SK-N-SH (cell line): ENCODE results near the gene ABCB1. TPM values are rescaled to one million over a fixed set of nuclear protein-coding genes. Genes with fewer than 3 reads are reported as not detected.

Experiments
- CTCF ChIA-PET: fragments of 300-600, 350-600 bp; formaldehyde crosslinking; extraction: SDS; loops from one replicate; lab custom pipeline; 2021; lab: Yijun Ruan, JAX
- POLR2A ChIA-PET: fragments of 350-600 bp; sonication (Branson Sonifier 250); formaldehyde crosslinking; extraction: SDS; loops from one replicate; lab custom pipeline; 2020; ENCODE audit warnings: antibody characterized with exemption, inconsistent platforms; lab: Yijun Ruan, JAX
- DNase-seq: peaks from one replicate; pipeline ENCODE4 v3.0.0; 2012
- H2AFZ ChIP-seq: fragments of 200-600 bp; sonication (generic); 2 replicates; pipeline ENCODE4 v1.8.1; 2016; ENCODE audit warnings: antibody characterized with exemption, mild to moderate bottlenecking, low read depth
- H3F3A ChIP-seq: fragments of 200-600 bp; sonication (generic); replicated peaks from 2 replicates; pipeline ENCODE3; 2016; ENCODE audit warnings: antibody characterized with exemption, mild to moderate bottlenecking; ENCODE audit not compliant: insufficient read depth
- H3K27ac ChIP-seq, 2 experiments: fragments of 200-500 bp in 1 of 2; fragments of 200-600 bp in 1 of 2; sonication (Bioruptor generic) in 1 of 2; sonication (generic), shearing (Covaris generic) in 1 of 2; 2 replicates each; pipeline versions ENCODE4 v1.5.1 to v1.6.1; 2014 to 2016; ENCODE audit warnings: low read depth in 2 of 2, inconsistent platforms in 1 of 2, low read length in 1 of 2, mild to moderate bottlenecking in 1 of 2, mixed read lengths in 1 of 2
- H3K27me3 ChIP-seq: fragments of 200-600 bp; sonication (generic), shearing (Covaris generic); 2 replicates; pipeline ENCODE4 v1.6.1; 2016; ENCODE audit warnings: mixed run types; ENCODE audit not compliant: insufficient read depth
- H3K36me3 ChIP-seq, 2 experiments: fragments of 200-500 bp in 1 of 2; fragments of 200-600 bp in 1 of 2; sonication (Bioruptor generic) in 1 of 2; sonication (generic) in 1 of 2; replicated peaks in 1 of 2; 2 replicates each; pipeline versions ENCODE3 to v1.5.1; 2014 to 2016; ENCODE audit warnings: low read length in 1 of 2, mild to moderate bottlenecking in 1 of 2; ENCODE audit not compliant: insufficient read depth in 2 of 2, control insufficient read depth in 1 of 2
- H3K4me1 ChIP-seq, 2 experiments: fragments of 200-500 bp in 1 of 2; fragments of 200-600 bp in 1 of 2; sonication (Bioruptor generic) in 1 of 2; sonication (generic), shearing (Covaris generic) in 1 of 2; 2 replicates each; pipeline versions ENCODE4 v1.5.1 to v1.6.1; 2014 to 2016; ENCODE audit warnings: low read depth in 1 of 2, low read length in 1 of 2, mixed run types in 1 of 2; ENCODE audit not compliant: insufficient read depth in 2 of 2, control insufficient read depth in 1 of 2
- H3K4me2 ChIP-seq: fragments of 200-600 bp; sonication (generic), shearing (Covaris generic); 2 replicates; pipeline ENCODE4 v1.6.1; 2017; ENCODE audit warnings: mixed run types
- H3K4me3 ChIP-seq, 2 experiments: fragments of 200-500 bp in 1 of 2; fragments of 200-600 bp in 1 of 2; sonication (Bioruptor generic) in 1 of 2; sonication (generic), shearing (Covaris generic) in 1 of 2; 2 replicates each; pipeline versions ENCODE4 v1.5.1 to v1.8.1; 2014 to 2016; ENCODE audit warnings: low read depth in 2 of 2, inconsistent platforms in 1 of 2, low read length in 1 of 2, mild to moderate bottlenecking in 1 of 2, mixed read lengths in 1 of 2, moderate library complexity in 1 of 2
- H3K79me2 ChIP-seq: fragments of 200-600 bp; sonication (generic); 2 replicates; pipeline ENCODE4 v1.8.1; 2017; ENCODE audit warnings: mild to moderate bottlenecking; ENCODE audit not compliant: insufficient read depth
- H3K9ac ChIP-seq: fragments of 200-600 bp; sonication (generic); 2 replicates; pipeline ENCODE4 v1.6.1; 2017; ENCODE audit warnings: mixed run types
- H3K9me2 ChIP-seq: fragments of 200-600 bp; sonication (generic); 2 replicates; pipeline ENCODE4 v1.6.1; 2017; ENCODE audit warnings: mixed run types
- H3K9me3 ChIP-seq: fragments of 200-600 bp; sonication (generic); 2 replicates; pipeline ENCODE4 v1.6.1; 2017; ENCODE audit warnings: mixed run types, mild to moderate bottlenecking, moderate library complexity
- H4K20me1 ChIP-seq: fragments of 200-600 bp; sonication (generic); 2 replicates; pipeline ENCODE4 v1.6.1; 2017; ENCODE audit warnings: mild to moderate bottlenecking, mixed run types; ENCODE audit not compliant: insufficient read depth
- ELF1 ChIP-seq: IDR thresholded peaks from 2 replicates; pipeline ENCODE4 v1.4.0; 2012
- EZH2phosphoT487 ChIP-seq: fragments of 200-600 bp; sonication (generic); IDR thresholded peaks from 2 replicates; pipeline ENCODE4 v1.6.1; 2017; ENCODE audit warnings: low read depth, mixed run types, mild to moderate bottlenecking, antibody characterized with exemption, moderate library complexity, borderline replicate concordance
- FOXJ3 ChIP-seq: sonication (generic); formaldehyde crosslinking; IDR thresholded peaks from 2 replicates; pipeline ENCODE4 v1.5.1; 2020; ENCODE audit warnings: mild to moderate bottlenecking, missing genetic modification reagents
- GABPA ChIP-seq: IDR thresholded peaks from 2 replicates; pipeline ENCODE4 v1.4.0; 2012; ENCODE audit warnings: low read depth, mild to moderate bottlenecking
- GATA2 ChIP-seq: sonication (generic); formaldehyde crosslinking; IDR thresholded peaks from 2 replicates; pipeline ENCODE4 v1.5.0; 2020; ENCODE audit warnings: mild to moderate bottlenecking, missing genetic modification reagents
- MAX ChIP-seq: IDR thresholded peaks from 2 replicates; pipeline ENCODE4 v1.4.0; 2012; ENCODE audit warnings: low read depth
- MEF2A ChIP-seq: IDR thresholded peaks from 2 replicates; pipeline ENCODE4 v1.4.0; 2012; ENCODE audit warnings: low read depth, borderline replicate concordance
- MXI1 ChIP-seq: IDR thresholded peaks from 2 replicates; pipeline ENCODE4 v1.6.1; 2012; ENCODE audit warnings: mild to moderate bottlenecking, low read depth, low read length, improper control_type of control experiment
- RXRA ChIP-seq: IDR thresholded peaks from 2 replicates; pipeline ENCODE4 v1.4.0; 2012; ENCODE audit warnings: low read depth, mild to moderate bottlenecking, borderline replicate concordance
- SMC3 ChIP-seq: IDR thresholded peaks from 2 replicates; pipeline ENCODE4 v1.6.1; 2012; ENCODE audit warnings: low read depth, low read length, improper control_type of control experiment
- USF1 ChIP-seq: IDR thresholded peaks from 2 replicates; pipeline ENCODE4 v1.4.0; 2012; ENCODE audit warnings: low read depth, borderline replicate concordance
- USF2 ChIP-seq: fragments of 150-350 bp; IDR thresholded peaks from 2 replicates; pipeline ENCODE4 v1.6.1; 2017; ENCODE audit warnings: antibody characterized with exemption, low read length, low read depth, borderline replicate concordance
- ZBTB33 ChIP-seq: IDR thresholded peaks from 2 replicates; pipeline ENCODE4 v1.4.0; 2012; ENCODE audit warnings: low read depth, borderline replicate concordance
- WGBS: methylation state at CpG from one replicate; pipeline ENCODE4 v1.1.6; 2017; ENCODE audit warnings: low lambda C conversion rate; 5-methylcytosine and 5-hydroxymethylcytosine counted together
- polyA plus RNA-seq, 3 experiments: library from polyadenylated mRNA; depleted of rRNA; stranded (reverse); fragments of >200 nt; gene quantifications; 2 replicates each; pipeline ENCODE4 v1.2.3, GENCODE V29; 2012

ABCB1 gene
- polyA plus RNA-seq, 1 of the 3 experiments (the other 2 are of a cell fraction), result 2.0 TPM

- no peak overlapping the region for H3K4me2 ChIP-seq
- WGBS, result 60% methylated on average over 7 of the region's 7 CpGs
These were observed 52.4 kb downstream of the ABCB1 start for GRCh38 chr7:87548123-87548919.

More at GRCh38 chr7:87548123-87548919, 52.4 kb downstream of the ABCB1 start:
- Histone ChIP-seq H3K27ac (no peak overlapping the region), H3K9ac (no peak overlapping the region), H3K27me3 (no peaks in the 10 kb centered on the region), H2AFZ (no peak overlapping the region), H3K36me3 (peaks cover 0 to 27% of the 10 kb centered on the region in 2 experiments), H3F3A (no peaks in the 10 kb centered on the region), H3K4me1 (peaks cover 0 to 3% of the 10 kb centered on the region in 2 experiments; a peak in 1 of 4 replicates), H3K79me2 (no peaks in the 10 kb centered on the region), H4K20me1 (no peaks in the 10 kb centered on the region), H3K9me3 (no peaks in the 10 kb centered on the region), H3K9me2 (no peaks in the 10 kb centered on the region), H3K4me3 (no peak overlapping the region)
- no peak for TF ChIP-seq ZBTB33
- no peak for TF ChIP-seq MAX
- no peak for TF ChIP-seq SMC3
- no peak for TF ChIP-seq ELF1
- no peak for TF ChIP-seq FOXJ3 (CRISPR knock-in tag)
- TF ChIP-seq MXI1, result no peak
- TF ChIP-seq USF2, result no peak
- no peak for TF ChIP-seq EZH2phosphoT487
- no peak for TF ChIP-seq RXRA
- TF ChIP-seq MEF2A, result no peak
- no peak for TF ChIP-seq USF1
- TF ChIP-seq GATA2 (CRISPR knock-in tag), result no peak
- TF ChIP-seq GABPA, result no peak
- ChIA-PET CTCF (no interaction called here), POLR2A (no interaction called here)
- no peak for DNase-seq
